CD4-positive, alpha-beta T cell treated with Interleukin-4 for 4 hours (primary cell): ENCODE results near the gene RAPGEF5.

ENCODE experiments used
- DNase-seq: peaks from one replicate; pipeline ENCODE4 v3.0.0-alpha.2; 2020

The RAPGEF5 gene

GRCh38 chr7:22343612-22344011 lies 13.3 kb downstream of the RAPGEF5 start:
- no peak for DNase-seq

GRCh38 chr7:22343071-22343470 lies 13.9 kb downstream of the RAPGEF5 start:
- DNase-seq, result no peak

GRCh38 chr7:22339725-22340390 lies 17.1 kb downstream of the RAPGEF5 start:
- DNase-seq, result no peak

GRCh38 chr7:22338877-22339276 lies 18.1 kb downstream of the RAPGEF5 start:
- DNase-seq, result no peak

- no peak for DNase-seq
Measured at GRCh38 chr7:22338411-22338810, 18.5 kb downstream of the RAPGEF5 start.

- DNase-seq, result no peak
Measured at GRCh38 chr7:22333680-22334141, 23.2 kb downstream of the RAPGEF5 start.

GRCh38 chr7:22332461-22332870 lies 24.5 kb downstream of the RAPGEF5 start:
- DNase-seq, result no peak

- no peak for DNase-seq
Measured at GRCh38 chr7:22331704-22332103, 25.2 kb downstream of the RAPGEF5 start.

- no peak for DNase-seq
Measured at GRCh38 chr7:22330903-22331302, 26.1 kb downstream of the RAPGEF5 start.

- no peak for DNase-seq
Measured at GRCh38 chr7:22329816-22330524, 27.0 kb downstream of the RAPGEF5 start.

GRCh38 chr7:22326181-22326580 lies 30.8 kb downstream of the RAPGEF5 start:
- no peak for DNase-seq

- DNase-seq, result no peak
Measured at GRCh38 chr7:22325671-22326070, 31.3 kb downstream of the RAPGEF5 start.

GRCh38 chr7:22323714-22324113 lies 33.2 kb downstream of the RAPGEF5 start:
- no peak for DNase-seq

GRCh38 chr7:22320416-22320815 lies 36.5 kb downstream of the RAPGEF5 start:
- DNase-seq, result no peak

- DNase-seq, result no peak
Measured at GRCh38 chr7:22319424-22320403, 37.2 kb downstream of the RAPGEF5 start.

GRCh38 chr7:22318376-22318775 lies 38.6 kb downstream of the RAPGEF5 start:
- DNase-seq, result no peak

- no peak for DNase-seq
Measured at GRCh38 chr7:22317632-22318031, 39.3 kb downstream of the RAPGEF5 start.

- DNase-seq, result no peak
Measured at GRCh38 chr7:22316914-22317313, 40.0 kb downstream of the RAPGEF5 start.

- DNase-seq, result no peak
Measured at GRCh38 chr7:22307816-22308215, 49.1 kb downstream of the RAPGEF5 start.

- DNase-seq, result no peak
Measured at GRCh38 chr7:22305706-22306105, 51.2 kb downstream of the RAPGEF5 start.

GRCh38 chr7:22302951-22303423 lies 54.0 kb downstream of the RAPGEF5 start:
- no peak for DNase-seq

GRCh38 chr7:22302193-22302592 lies 54.8 kb downstream of the RAPGEF5 start:
- DNase-seq, result no peak

GRCh38 chr7:22301790-22302189 lies 55.2 kb downstream of the RAPGEF5 start:
- no peak for DNase-seq
